Stimulated activated CD8-positive, alpha-beta memory T cell treated with anti-CD3 and anti-CD28 coated beads, Interleukin-7, amount 100 ng/mL, for 48 hours (primary cell): ENCODE measurements around the gene TSPYL6.

Experiments used
- DNase-seq, 2 donors: peaks; one replicate each; pipeline ENCODE4 v3.0.0-alpha.2; 2020; ENCODE audit warnings: low read depth in 1 of 2; ENCODE audit errors: extremely low read depth in 1 of 2

Gene TSPYL6

DNA sequence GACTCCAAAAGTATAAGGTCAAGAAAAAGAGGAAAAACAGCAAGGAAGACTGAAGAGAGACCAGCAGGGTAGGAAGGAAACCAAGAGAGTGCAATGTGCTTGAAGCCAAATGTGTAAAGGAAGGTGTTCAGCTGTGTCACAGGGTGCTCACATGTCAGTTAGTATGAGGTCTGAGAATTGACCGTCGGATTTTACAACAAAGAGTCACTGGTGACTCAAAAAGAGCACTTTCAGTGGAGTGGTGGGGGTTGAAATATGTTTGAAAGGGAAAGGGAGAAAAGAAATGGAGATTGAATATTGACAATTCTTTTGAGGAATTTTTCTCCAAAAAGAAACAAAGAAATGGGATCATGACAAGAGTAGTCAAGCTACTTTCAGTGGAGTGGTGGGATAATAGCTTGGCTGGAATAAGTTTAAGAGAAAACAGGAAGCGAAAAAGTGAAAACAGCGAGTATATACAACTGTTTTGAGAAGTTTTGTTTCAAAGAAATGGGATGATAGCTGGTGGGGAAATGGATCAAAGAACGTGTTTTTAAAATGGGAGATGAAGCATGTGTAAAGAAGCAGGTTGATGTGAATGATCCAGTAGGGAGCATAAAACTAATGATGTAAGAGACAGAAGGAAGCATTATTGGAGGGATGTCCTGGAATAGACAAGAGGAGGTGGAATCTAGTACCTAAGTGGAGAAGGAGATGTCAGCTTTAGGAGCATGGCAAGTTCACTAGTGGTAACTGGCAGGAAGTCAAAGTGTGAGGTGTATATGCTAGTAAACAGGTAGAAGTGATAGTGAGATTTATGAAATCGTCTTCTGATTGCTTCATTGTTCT lies 3.6 kb upstream of the TSPYL6 start:
- DNase-seq: no peak

DNA sequence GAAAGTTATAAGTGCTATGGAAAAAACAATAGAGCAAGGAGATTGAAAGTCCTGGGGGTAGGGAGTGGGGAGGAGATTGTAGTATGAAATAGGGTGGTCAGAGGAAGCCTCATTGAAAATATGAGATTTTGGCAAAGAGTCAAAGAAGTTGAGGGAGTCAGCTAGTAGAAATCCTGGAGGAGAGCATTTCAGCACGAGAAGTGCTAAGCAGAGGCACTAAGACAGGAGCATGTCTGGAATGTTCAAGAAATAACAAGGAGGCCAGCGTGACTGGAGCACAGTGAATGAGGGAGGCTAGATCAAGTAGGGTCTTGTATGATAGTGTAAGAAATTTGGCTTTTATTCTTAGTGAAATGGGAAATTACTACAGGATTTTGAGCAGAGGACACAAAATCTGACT lies 2.1 kb upstream of the TSPYL6 start:
- no peak for DNase-seq

DNA sequence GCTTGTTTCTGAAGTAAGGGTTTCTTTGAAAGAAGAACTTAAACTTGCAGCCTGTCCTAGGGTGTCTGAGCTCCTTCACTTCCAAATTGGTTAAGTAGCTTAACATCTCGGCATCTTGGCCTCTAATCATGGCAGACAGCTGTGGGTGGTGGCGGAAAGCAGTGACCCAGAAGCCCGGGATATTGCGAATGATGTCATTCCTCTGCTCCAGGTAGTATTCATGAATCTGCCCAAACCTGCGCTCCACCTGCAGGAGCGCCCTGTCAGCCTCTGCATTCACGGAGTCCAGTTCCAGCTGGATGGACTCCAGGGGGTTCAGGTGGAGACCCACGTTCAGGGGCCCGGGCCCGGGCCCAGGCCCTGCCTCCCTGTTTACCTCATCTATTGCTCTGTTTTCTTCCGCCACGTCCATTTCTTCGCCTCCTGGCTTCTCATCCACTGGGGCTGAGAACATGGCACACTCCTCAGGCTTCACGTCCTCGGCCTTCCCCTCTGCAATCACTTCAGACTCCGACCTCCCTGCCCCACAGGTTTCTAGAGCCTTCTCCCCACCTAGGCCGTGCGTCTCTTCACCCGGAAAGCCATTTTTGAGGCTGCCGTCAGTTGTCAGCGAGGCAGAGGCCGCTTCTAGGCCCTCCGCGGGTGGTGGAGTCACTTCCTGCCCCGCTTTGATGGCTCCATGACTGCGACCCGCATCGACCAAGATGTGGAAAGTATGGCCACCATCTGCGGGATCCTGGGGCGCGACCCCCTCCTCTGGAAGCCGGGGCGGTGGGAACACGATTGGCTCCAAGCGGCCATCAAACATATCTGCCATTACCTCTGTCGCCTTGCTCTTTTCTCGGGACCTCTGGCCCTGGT lies 569 bp downstream of the TSPYL6 start:
- no peak for DNase-seq

DNA sequence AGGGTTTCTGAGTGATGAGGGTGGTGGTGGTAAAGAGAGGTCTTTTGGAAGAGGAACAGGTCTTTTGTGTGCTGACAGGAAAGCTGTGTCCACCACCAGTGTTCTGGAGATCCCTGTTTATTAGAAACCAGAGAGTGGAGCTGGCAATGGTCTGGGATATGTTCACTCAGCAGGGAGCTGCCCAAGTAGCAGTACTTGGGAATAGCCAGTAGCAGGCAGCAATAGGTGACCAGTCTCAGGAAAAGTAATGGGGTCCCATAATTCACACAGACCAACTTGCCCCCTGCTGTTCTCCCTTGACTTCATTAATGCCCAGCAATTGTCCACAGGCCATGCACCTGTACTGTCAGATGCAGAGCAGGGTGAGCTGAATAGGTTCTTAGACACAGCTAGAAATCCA lies 1.8 kb downstream of the TSPYL6 start:
- DNase-seq: no peak

DNA sequence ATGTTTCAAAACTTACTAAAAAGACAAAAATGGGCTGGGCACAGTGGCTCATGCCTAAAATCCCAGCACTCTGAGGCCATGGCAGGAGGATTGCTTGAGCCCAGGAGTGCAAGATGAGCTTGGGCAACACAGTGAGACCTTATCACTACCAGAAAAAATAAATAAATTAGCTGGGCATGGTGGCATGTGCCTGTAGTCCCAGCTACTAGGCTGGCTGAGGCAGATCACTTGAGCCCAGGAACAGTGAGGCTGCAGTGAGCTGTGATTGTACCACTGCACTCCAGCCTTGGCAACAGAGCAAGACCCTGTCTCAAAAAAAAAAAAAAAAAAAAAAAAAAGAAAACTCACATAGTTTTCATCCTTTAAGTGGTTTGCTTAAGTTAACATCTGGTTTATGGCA lies 6.4 kb downstream of the TSPYL6 start:
- no peak for DNase-seq

DNA sequence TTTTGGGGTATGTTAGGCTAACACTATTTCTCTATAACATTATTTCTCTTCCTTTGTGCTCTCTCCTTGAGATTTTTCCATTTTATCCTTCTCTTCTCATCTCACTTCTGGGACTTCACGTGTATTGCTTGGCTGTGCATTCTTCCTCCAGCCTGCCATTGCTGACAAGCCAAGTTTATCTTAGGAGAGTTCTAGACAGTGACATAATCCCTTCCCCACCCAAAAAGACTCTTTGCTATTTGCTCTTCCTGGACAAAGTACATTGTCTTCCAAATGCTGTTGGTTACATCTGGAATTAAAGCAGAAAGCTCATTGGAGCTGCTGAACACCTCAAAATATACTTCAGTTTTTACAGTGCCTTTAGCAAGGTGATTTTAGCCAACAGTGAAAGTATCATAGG lies 8.9 kb downstream of the TSPYL6 start:
- DNase-seq: no peak

DNA sequence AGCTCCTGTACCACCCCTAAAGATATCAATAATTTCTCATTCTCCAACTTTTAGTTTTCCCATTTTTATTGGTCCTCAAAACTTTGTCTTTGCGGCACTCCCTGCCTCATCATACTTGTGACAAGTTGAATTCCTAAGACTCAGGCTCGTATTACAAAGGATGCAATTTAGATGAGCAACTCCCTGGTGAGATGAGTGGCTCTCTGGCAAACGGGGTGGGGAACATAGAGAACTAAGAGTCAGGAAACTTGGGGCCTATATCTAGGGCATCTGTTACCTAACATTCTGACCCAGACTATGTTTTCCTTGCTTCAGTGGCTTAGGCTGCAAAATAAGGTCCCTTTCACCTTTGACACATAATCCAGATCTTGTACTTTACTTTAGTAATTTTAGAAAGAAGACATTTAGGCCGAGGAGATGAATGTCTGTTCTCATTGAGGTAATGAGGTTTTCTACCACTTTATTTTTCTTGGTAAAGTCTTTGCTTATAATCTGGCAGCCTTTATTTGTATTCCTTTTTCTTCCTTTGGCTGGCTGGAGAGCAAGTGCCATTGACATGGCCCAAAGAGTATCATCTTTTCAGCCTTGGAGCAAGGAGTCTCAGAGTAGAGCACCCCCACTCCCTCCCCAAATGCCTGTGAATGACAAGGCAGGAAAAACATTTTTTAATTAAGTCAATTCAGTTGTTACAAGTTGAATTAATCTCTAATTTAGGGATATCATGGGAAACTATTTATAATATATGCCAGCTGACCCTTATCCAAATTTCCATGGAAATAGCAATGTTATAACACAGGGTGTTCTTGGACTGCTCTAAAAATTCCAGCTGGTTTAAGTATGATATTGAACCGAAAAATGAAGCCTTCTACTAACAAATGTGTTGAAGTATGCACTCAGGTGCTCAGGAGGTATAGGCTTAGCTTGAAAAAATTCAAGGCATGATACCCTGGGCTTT lies 15.2 kb downstream of the TSPYL6 start:
- no peak for DNase-seq

DNA sequence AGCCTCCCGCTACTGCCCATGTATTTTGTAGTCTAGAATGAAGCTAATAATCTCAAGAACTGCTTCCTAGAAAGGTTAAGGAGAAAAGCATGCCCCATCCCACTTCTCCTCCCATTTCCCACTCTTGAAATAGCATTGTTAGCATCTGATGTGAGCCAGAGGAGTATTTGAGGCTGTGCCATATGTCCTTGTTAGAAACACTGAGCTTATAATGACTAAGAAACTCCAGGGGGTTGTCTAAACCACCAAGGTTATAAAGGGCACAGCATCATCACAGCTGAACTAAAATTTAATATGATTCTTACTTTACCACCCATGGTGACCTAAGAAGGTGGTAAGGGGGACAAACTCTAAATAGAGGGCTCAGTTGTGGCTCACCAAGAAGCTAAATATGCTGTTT lies 16.6 kb downstream of the TSPYL6 start:
- no peak for DNase-seq

DNA sequence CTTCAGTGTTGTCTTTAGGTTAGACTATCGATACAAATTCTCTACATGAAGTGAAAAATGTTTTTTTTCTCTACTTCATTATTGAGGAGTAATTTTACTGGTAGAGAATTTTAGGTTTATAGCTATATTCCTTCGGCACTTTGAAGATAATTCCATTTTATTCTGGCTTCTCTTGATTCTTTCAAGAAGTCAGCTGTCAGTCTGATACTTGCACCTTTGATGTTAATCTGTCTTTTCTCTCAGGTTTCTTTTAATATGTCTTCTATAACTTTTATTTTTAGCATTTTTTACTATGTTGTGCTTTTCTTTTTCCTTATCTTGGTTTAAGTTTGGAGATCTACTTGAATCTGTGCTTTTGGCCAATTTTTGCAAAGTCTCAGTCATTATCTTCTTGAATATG lies 18.6 kb downstream of the TSPYL6 start:
- DNase-seq: no peak

DNA sequence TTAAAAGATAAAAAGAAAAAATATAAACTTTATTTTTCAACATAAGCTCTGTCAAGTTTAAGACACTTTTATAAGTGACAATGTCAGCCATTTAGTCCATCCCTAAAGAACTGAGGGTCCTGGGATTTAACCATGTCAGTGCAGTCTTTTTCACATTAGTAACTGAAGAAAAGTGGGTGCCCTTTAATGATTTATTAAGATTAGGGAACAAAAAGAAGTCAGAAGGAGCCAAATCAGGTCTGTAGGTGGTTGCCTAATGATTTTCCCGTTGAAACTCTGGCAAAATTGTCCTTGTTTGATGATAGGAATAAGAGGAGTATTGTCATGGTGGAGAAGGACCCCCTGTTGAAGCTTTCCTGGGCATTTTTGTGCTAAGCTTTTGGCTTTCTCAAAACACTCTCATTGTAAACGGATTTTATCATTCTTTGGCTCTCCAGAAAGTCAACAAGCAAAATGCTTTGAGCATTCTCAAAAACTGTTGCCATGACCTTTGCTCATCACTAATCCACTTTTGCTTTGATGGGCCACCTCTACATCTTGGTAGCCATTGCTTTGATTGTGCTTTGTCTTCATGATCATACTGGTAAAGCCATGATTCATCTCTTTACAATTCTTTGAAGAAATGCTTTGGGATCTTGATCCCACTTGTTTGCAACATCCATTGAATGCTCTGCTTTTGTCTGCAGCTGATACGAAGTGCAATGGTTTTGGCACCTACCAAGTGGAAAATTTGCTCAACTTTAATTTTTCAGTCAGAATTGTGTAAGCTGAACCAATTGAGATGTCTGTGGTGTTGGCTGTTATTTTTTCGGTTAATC lies 22.0 kb downstream of the TSPYL6 start:
- no peak for DNase-seq

DNA sequence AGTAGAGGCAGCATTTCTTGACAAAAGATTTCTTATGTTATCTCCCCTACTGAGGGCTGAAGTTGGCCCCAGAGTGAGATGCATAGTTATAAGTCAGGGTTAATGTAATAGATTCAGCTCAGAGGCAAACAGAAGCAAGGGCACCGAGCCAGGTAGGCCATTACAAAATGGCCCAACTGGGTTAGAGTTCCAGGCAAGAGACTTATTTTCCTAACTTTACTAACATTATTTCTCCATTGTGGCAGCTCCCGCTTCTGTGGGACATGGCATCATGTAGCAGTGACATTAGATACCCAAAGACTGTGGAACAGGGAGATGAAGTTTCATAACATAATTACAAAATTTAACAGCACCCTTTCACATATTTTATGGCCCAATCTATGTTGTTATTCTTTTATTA lies 27.1 kb downstream of the TSPYL6 start:
- no peak for DNase-seq

DNA sequence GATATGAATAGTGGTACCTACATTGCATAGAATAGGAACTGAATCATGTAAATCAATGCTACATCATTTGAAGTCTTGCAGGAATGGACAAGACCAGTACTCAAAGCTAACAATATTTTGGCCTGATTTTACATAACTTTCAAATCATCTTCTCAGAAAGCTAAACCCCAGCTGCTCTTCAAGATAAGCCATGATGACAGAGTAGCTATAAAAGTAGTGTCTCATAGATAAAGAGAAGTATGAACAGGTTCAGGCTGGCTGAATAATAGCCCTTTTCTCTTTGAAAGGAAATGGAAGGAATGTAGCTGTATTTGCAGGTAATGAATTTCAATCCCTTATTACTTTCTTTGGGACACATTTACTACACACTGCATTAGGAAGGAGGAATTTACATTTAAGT lies 28.2 kb downstream of the TSPYL6 start:
- DNase-seq: no peak

DNA sequence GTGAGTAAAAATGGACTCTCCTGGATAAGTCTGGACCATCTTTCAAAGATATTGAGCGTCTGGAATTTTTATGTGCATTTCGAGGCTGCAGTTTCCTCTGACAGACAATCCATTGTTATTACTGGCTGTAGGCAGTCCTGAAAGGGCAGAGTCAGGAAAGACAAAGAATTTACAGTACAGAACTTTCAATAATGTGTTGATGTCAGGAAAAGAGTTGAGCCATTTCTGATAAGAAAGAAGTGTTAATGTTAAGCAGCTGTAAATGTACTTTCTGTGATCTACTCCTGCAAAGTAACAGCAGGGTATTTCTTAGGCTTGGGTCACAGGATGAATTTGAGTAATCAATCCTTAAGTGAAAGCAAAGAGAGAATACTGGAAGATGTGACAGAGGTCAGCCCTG lies 29.8 kb downstream of the TSPYL6 start:
- no peak for DNase-seq

DNA sequence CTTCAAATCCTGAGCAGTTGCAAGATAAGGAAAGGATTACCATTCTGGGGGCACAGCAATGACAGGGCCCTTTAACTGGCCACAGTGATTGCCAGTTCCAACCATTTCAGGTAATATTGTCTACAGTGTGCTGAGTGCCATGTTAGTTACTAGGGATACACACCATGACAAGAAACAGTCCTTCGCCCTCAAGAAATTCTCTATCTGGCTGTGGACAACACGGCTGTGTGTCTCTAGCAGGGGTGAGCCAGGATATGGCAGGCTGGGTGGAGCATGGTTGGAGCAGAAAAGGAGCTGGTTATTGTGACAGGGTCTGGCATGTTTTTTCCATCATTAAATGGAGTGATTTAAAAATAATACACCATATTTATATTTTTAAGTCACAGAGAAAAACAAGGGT lies 31.0 kb downstream of the TSPYL6 start:
- no peak for DNase-seq

DNA sequence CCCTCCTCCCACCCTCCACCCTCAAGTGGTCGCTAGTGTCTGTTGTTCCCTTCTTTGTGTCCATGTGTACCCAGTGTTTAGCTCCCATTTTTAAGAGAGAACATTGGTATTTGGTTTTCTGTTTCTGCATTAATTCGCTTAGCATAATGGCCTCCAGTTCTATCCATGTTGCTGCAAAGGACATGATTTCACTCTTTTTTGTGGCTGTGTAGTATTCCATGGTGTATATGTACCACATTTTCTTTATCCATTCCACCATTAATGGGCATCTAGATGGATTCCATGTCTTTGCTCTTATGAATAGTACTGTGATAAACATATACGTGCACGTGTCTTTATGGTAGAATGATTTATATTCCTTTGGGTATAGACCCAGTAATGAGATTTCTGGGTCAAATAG lies 42.9 kb downstream of the TSPYL6 start:
- DNase-seq: no peak

DNA sequence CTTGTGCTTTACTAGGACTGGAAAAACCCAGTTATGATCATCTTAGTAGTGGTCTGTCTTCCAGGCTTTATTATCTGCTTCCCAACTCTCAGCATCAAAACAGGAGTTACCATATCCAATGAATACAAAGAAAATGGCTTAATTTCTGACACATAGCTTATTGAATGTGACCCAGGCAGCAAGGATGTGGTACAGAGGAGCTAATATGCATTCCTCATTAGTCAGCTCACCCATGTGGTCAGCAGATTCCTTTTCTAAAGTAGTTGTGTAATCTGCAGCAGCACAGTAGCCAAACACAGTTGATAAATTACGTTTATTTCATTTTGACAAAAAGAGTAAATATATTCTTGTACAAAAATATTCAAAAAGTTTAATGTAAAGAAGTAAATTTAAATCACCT lies 43.6 kb downstream of the TSPYL6 start:
- no peak for DNase-seq

DNA sequence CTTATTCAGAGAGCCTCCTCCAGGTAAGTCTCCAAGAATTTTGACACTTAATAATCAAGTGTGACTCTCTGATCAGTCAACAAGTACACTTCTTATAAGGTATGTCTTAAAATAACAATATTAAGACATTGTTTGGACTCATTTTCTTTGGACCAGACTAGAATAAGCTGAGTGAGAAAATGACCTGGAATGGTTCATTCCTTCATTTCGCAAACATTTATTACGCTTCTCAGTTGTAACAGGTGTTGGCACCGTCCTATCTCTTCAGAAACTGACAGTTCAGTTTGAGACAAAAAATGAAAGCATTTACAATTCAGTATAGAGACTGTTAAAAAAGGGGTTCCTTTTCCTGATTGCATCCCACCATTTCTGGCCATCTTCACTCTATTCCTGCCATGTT lies 46.6 kb downstream of the TSPYL6 start:
- no peak for DNase-seq

DNA sequence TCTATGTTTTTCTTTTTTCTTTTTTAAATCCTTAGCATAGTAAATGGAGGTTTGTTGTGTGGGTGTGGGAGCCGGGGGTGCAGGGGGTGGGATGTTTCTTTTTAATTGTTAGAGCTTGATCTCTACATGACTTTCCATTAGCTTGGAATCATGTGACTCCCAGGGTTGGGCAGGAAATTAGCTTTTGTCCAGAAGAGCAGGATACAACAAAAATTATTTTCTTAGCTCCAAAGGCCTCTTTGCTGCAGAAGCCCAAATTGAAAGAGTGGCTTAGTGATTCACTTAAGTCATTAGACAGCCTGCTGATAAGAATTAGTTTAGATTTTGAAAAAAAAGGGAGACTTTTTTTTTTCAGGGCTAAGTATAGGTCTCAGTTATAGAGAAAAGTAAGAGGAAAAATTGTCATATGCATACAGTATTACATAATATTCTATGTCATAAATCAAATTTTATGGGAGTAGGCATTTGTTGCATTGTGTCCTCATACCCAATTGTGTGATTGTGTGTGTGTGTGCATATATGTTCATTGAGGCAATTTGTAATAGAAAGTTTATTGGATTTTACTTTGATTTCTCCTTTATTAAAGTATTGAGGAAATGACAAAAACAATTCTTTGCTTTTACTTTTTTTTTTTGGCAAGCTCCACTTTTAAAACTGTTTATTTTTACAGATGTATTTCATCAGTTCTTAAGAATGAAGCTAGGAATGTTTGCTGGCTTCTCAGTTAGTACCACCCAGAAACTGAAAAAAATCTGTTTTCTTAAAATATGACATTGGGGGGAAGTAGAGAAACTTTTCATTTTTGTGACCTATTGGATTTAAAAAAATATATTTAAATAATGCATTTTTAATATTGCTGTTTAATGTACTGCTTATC lies 47.4 kb downstream of the TSPYL6 start:
- no peak for DNase-seq

DNA sequence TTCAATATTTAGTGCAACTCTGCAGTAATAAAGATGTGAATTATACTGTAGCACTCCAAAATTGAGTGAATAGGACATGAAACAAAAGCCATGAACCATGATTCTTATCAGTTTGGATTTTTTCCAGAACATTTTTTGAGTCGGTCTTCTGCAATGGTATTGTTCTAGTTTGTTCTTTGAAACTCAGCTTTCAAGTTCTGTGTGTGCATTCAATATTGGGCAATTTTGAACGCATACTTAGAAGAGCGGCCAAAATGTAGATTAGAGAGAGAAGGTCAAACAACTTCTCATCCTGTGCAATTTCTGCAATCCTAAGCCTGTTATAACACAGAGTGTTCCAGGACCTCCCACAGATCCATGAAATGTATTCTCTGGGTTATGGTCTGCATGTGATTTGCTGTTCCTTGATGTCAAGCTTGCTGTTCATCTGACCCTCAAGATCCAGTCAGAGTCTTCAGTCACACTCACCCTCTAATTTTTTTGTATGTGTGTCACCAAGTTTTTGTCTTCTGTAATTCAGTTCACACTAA lies 48.3 kb downstream of the TSPYL6 start:
- DNase-seq: no peak
